Measurements from ENCODE around the gene NFS1. TPM values are rescaled to one million over a fixed set of nuclear protein-coding genes. Genes with fewer than 3 reads are reported as not detected.
"Not testable (repeated sequence)": the region's sequence is repeated elsewhere in the genome, so short reads cannot be mapped to it uniquely, and the experiment has no call there.

The NFS1 gene
- 10 to 100 TPM; 31.7 to 39.7 (median 36.1) TPM for total RNA-seq

- DNase-seq (ENCODE audit: low spot score in 2 of 2): peak; percentile 62 to 79
- intact Hi-C loops (cut with DNase I; ENCODE audit: low total_unique reads): no loop called here
- Histone ChIP-seq H3K36me3 (peaks cover 5% of the 10 kb centered on the region), H3K27ac (peak within 1 kb of the TSS; percentile 93 to 97), H3K4me1 (peaks cover 5 to 6% of the 10 kb centered on the region in 2 donors), H3K9me3 (no peaks in the 10 kb centered on the region), H3K4me3 (peak within 1 kb of the TSS; percentile 83 to 99 (median 96)), H3K27me3 (no peaks in the 10 kb centered on the region)
- TF ChIP-seq POLR2AphosphoS5 (IDR thresholded peaks at IDR 0.05) (peak; percentile 76 to 93 (median 76)), POLR2A (IDR thresholded peaks at IDR 0.05) (no peak)
- TF ChIP-seq, protein P1, sequence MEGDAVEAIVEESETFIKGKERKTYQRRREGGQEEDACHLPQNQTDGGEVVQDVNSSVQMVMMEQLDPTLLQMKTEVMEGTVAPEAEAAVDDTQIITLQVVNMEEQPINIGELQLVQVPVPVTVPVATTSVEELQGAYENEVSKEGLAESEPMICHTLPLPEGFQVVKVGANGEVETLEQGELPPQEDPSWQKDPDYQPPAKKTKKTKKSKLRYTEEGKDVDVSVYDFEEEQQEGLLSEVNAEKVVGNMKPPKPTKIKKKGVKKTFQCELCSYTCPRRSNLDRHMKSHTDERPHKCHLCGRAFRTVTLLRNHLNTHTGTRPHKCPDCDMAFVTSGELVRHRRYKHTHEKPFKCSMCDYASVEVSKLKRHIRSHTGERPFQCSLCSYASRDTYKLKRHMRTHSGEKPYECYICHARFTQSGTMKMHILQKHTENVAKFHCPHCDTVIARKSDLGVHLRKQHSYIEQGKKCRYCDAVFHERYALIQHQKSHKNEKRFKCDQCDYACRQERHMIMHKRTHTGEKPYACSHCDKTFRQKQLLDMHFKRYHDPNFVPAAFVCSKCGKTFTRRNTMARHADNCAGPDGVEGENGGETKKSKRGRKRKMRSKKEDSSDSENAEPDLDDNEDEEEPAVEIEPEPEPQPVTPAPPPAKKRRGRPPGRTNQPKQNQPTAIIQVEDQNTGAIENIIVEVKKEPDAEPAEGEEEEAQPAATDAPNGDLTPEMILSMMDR (IDR thresholded peaks at IDR 0.05): peak in 1 of 3 donors; percentile 26
Measured at GRCh38 chr20:35699127-35699956, at the start of gene NFS1, which contains the start of gene ROMO1. Gene NFS1 (minus strand): TSS chr20:35699352. CDS start chr20:35699288, 64 bp downstream. Gene ROMO1 (plus strand): TSS chr20:35699405. CDS start chr20:35699633, 228 bp downstream.

GRCh38 chr20:35744492-35744841 is 45.3 kb upstream of the NFS1 start:
- H3K36me3 ChIP-seq; H3K9me3 ChIP-seq; intact Hi-C loops (cut with DNase I; ENCODE audit: low total_unique reads); H3K4me1 ChIP-seq; H3K4me3 ChIP-seq; H3K27ac ChIP-seq; H3K27me3 ChIP-seq: not testable (repeated sequence)
- DNase-seq (ENCODE audit: low spot score in 2 of 2): peak in 1 of 2 donors; percentile 15

GRCh38 chr20:35743693-35744491 is 44.7 kb upstream of the NFS1 start:
- H3K36me3 ChIP-seq: peaks cover 1% of the 10 kb centered on the region
- H3K27me3 ChIP-seq: no peaks in the 10 kb centered on the region
- H3K9me3 ChIP-seq: no peaks in the 10 kb centered on the region
- no peaks in the 10 kb centered on the region for H3K4me1 ChIP-seq
- H3K27ac ChIP-seq: peak overlapping the region; percentile 99 to 100
- DNase-seq (ENCODE audit: low spot score in 2 of 2): peak in 1 of 2 donors; percentile 17
- no peak for TF ChIP-seq POLR2AphosphoS5 (IDR thresholded peaks at IDR 0.05)
- TF ChIP-seq POLR2A (IDR thresholded peaks at IDR 0.05): no peak
- TF ChIP-seq, protein P1 (IDR thresholded peaks at IDR 0.05): no peak
- intact Hi-C loops (cut with DNase I; ENCODE audit: low total_unique reads): no loop called here
- H3K4me3 ChIP-seq: no peak overlapping the region

- DNase-seq (ENCODE audit: low spot score in 2 of 2): no peak
- Histone ChIP-seq H3K4me3 (peak overlapping the region; percentile 79 to 87 (median 86)), H3K36me3 (peaks cover 9% of the 10 kb centered on the region), H3K27ac (peak overlapping the region; percentile 99 to 100), H3K9me3 (no peaks in the 10 kb centered on the region), H3K4me1 (peaks cover 0 to 7% of the 10 kb centered on the region in 2 donors), H3K27me3 (no peaks in the 10 kb centered on the region)
- intact Hi-C loops (cut with DNase I; ENCODE audit: low total_unique reads): no loop called here
- TF ChIP-seq, protein P1 (IDR thresholded peaks at IDR 0.05): peak in 1 of 3 donors; percentile 4
- TF ChIP-seq POLR2A (IDR thresholded peaks at IDR 0.05): no peak
Measured at GRCh38 chr20:35742741-35743523, 43.8 kb upstream of the NFS1 start.
